ENCODE data around the gene TRPV2. TPM values are rescaled to one million over a fixed set of nuclear protein-coding genes. Genes with fewer than 3 reads are reported as not detected.

TRPV2 gene
- total RNA-seq, 1 donor: 71.3 TPM

DNA sequence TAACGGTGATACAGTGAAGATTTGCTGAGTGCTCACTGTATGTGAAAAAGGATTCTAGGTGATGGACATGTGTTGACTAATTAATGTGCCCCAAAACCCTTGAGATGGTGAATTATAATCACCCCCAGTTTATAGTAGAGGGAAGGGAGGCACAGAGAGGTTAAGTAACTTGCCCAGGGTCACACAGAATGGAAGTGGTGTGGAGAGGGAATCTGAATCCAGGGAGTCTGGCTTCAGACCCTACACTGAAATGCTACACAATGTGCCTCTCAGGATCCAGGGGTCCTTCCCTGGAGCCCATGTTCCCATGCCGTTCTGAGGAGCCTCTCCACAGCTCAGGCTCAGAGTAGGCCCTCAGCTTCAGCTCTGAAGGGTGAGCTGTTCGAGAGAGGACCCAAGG lies 11.6 kb downstream of the TRPV2 start:
- no peaks in the 10 kb centered on the region for H4K20me1 ChIP-seq (ENCODE audit: insufficient read depth, low read length)
- H3K36me3 ChIP-seq (ENCODE audit: insufficient read depth, low read length): peaks cover 61% of the 10 kb centered on the region
- TF ChIP-seq, protein P1, sequence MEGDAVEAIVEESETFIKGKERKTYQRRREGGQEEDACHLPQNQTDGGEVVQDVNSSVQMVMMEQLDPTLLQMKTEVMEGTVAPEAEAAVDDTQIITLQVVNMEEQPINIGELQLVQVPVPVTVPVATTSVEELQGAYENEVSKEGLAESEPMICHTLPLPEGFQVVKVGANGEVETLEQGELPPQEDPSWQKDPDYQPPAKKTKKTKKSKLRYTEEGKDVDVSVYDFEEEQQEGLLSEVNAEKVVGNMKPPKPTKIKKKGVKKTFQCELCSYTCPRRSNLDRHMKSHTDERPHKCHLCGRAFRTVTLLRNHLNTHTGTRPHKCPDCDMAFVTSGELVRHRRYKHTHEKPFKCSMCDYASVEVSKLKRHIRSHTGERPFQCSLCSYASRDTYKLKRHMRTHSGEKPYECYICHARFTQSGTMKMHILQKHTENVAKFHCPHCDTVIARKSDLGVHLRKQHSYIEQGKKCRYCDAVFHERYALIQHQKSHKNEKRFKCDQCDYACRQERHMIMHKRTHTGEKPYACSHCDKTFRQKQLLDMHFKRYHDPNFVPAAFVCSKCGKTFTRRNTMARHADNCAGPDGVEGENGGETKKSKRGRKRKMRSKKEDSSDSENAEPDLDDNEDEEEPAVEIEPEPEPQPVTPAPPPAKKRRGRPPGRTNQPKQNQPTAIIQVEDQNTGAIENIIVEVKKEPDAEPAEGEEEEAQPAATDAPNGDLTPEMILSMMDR (IDR thresholded peaks at IDR 0.05; ENCODE audit: extremely low read depth, low read depth, low read length): no peak
- no peak overlapping the region for H2AFZ ChIP-seq (ENCODE audit: low read length)
- no peak overlapping the region for H3K4me3 ChIP-seq (ENCODE audit: insufficient read depth, low read length)
- no peak overlapping the region for H3K27ac ChIP-seq (ENCODE audit: low read depth, low read length)
- H3K9me3 ChIP-seq (ENCODE audit: low read depth, low read length): no peaks in the 10 kb centered on the region
- H3K4me1 ChIP-seq (ENCODE audit: insufficient read depth, low read length): no peaks in the 10 kb centered on the region
- DNase-seq (ENCODE audit: insufficient read length, low spot score, missing footprints): no peak
- peaks cover 12% of the 10 kb centered on the region for H3K79me2 ChIP-seq (ENCODE audit: insufficient read depth, low read length)
- H3K4me2 ChIP-seq (ENCODE audit: insufficient read depth, low read length): no peak overlapping the region
- no peaks in the 10 kb centered on the region for H3K27me3 ChIP-seq (ENCODE audit: insufficient read depth, low read length)

DNA sequence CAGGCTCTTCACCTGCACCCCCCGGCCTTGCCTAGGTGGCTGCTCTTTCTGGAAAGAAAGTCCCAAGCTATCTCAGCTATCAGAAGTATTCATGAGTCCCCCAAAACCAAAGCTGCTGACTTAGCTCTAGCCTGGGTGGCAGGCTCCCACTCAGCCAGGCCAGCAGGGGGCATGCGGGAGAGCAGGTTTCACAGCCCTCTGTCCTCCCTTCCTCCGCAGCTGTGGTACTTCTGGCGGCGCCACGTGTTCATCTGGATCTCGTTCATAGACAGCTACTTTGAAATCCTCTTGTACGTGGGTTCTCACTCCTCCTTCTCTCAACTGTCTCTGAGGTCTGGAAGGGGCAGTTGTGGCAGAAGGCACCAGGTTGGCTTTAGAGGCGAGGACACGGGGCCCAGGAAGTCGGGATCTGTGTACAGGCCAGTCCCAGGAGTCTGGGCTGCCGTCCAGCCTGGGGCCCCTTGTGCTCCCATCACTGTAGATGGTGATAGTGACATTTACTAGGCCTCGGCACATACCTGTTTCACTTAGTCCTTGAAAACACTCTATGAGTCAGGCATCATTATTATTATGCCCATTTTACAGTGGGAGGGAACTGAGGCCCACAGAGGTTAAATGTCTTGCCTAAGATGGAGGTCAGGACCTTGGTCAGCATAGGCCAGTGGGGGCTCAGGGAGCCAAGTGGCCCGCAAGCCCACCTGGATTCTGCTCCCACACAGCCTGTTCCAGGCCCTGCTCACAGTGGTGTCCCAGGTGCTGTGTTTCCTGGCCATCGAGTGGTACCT lies 12.9 kb downstream of the TRPV2 start:
- Histone ChIP-seq H3K4me3 (ENCODE audit: insufficient read depth, low read length) (no peak overlapping the region), H2AFZ (ENCODE audit: low read length) (no peak overlapping the region), H3K4me1 (ENCODE audit: insufficient read depth, low read length) (no peaks in the 10 kb centered on the region), H4K20me1 (ENCODE audit: insufficient read depth, low read length) (no peaks in the 10 kb centered on the region), H3K4me2 (ENCODE audit: insufficient read depth, low read length) (no peak overlapping the region), H3K36me3 (ENCODE audit: insufficient read depth, low read length) (peaks cover 57% of the 10 kb centered on the region), H3K79me2 (ENCODE audit: insufficient read depth, low read length) (peaks cover 3% of the 10 kb centered on the region), H3K9me3 (ENCODE audit: low read depth, low read length) (no peaks in the 10 kb centered on the region), H3K27me3 (ENCODE audit: insufficient read depth, low read length) (no peaks in the 10 kb centered on the region), H3K27ac (ENCODE audit: low read depth, low read length) (no peak overlapping the region)
- TF ChIP-seq, protein P1 (IDR thresholded peaks at IDR 0.05; ENCODE audit: extremely low read depth, low read depth, low read length): peak; percentile 67
- DNase-seq (ENCODE audit: insufficient read length, low spot score, missing footprints): peak; percentile 66

DNA sequence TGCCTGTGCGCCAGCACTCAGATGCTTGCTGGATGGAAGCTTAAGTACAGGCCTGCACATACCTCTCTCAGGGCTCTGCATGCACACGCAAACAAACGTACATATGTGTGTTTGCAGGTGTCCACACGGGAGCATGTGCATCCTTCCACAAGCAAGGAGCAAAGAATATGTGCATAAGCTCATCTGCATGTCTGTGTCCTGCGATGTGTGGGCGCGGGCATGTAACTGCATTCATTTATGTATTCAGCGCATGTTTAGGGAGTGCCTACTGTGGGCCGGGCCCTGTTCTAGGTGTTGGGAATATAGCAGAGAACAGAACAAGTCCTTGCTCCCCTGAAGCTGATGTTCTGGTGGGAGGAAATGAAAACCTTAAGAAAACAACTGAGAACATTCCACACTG lies 13.7 kb downstream of the TRPV2 start:
- H3K27ac ChIP-seq (ENCODE audit: low read depth, low read length): no peak overlapping the region
- TF ChIP-seq, protein P1 (IDR thresholded peaks at IDR 0.05; ENCODE audit: extremely low read depth, low read depth, low read length): no peak

DNA sequence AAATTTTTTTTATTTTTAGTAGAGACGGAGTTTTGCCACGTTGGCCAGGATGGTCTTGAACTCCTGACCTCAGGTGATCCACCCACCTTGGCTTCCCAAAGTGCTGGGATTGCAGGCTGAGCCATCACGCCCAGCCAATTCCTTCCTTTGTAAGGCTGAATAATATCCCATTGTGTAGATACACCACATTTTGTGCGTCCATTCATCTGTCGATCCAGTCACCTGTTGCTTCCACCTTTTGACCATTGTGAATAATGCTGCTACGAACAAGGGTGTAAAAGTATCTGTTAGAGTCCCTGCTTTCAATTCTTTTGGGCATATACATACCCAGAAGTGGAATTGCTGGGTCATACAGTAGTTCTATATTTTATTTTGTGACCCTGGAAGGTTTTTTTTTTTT lies 15.3 kb downstream of the TRPV2 start:
- no peak overlapping the region for H3K4me2 ChIP-seq (ENCODE audit: insufficient read depth, low read length)
- H3K4me1 ChIP-seq (ENCODE audit: insufficient read depth, low read length): no peaks in the 10 kb centered on the region
- no peaks in the 10 kb centered on the region for H4K20me1 ChIP-seq (ENCODE audit: insufficient read depth, low read length)
- H3K4me3 ChIP-seq (ENCODE audit: insufficient read depth, low read length): no peak overlapping the region
- no peaks in the 10 kb centered on the region for H3K79me2 ChIP-seq (ENCODE audit: insufficient read depth, low read length)
- H2AFZ ChIP-seq (ENCODE audit: low read length): no peak overlapping the region
- no peaks in the 10 kb centered on the region for H3K9me3 ChIP-seq (ENCODE audit: low read depth, low read length)
- H3K27ac ChIP-seq (ENCODE audit: low read depth, low read length): no peak overlapping the region
- no peak for DNase-seq (ENCODE audit: insufficient read length, low spot score, missing footprints)
- H3K27me3 ChIP-seq (ENCODE audit: insufficient read depth, low read length): no peaks in the 10 kb centered on the region
- TF ChIP-seq, protein P1 (IDR thresholded peaks at IDR 0.05; ENCODE audit: extremely low read depth, low read depth, low read length): no peak
- H3K36me3 ChIP-seq (ENCODE audit: insufficient read depth, low read length): peaks cover 54% of the 10 kb centered on the region

More for the DNA sequence above, 13.7 kb downstream of the TRPV2 start:
- Histone ChIP-seq H2AFZ (ENCODE audit: low read length) (no peak overlapping the region), H3K4me1 (ENCODE audit: insufficient read depth, low read length) (no peaks in the 10 kb centered on the region), H3K27me3 (ENCODE audit: insufficient read depth, low read length) (no peaks in the 10 kb centered on the region), H3K36me3 (ENCODE audit: insufficient read depth, low read length) (peaks cover 58% of the 10 kb centered on the region), H3K4me2 (ENCODE audit: insufficient read depth, low read length) (no peak overlapping the region), H3K4me3 (ENCODE audit: insufficient read depth, low read length) (no peak overlapping the region), H3K79me2 (ENCODE audit: insufficient read depth, low read length) (no peaks in the 10 kb centered on the region), H3K9me3 (ENCODE audit: low read depth, low read length) (no peaks in the 10 kb centered on the region), H4K20me1 (ENCODE audit: insufficient read depth, low read length) (no peaks in the 10 kb centered on the region)
- DNase-seq (ENCODE audit: insufficient read length, low spot score, missing footprints): no peak

All from osteoblast (primary cell).